GM12878 (cell line): Measurements from ENCODE around the gene TMEM181.

Experiments used
- CREB1 ChIP-seq: IDR thresholded peaks from 2 replicates; pipeline ENCODE4 v1.6.1; 2012; ENCODE audit warnings: low read depth, mild to moderate bottlenecking, inconsistent platforms
- NFYB ChIP-seq: IDR thresholded peaks from 2 replicates; pipeline ENCODE4 v1.6.1; 2011; ENCODE audit warnings: low read depth, mild to moderate bottlenecking, low read length, improper control_type of control experiment, moderate library complexity; ENCODE audit not compliant: insufficient read depth
- NR2C2 ChIP-seq: IDR thresholded peaks from 2 replicates; pipeline ENCODE4 v1.6.1; 2011; ENCODE audit warnings: borderline replicate concordance, low read depth; ENCODE audit not compliant: control insufficient read depth, insufficient read length
- TBL1XR1 ChIP-seq: IDR thresholded peaks from 2 replicates; pipeline ENCODE4 v1.6.1; 2012; ENCODE audit warnings: low read depth, low read length, improper control_type of control experiment
- TF ChIP-seq, protein P1 (sequence below), 3 experiments: IDR thresholded peaks in 2 of 3; conservative IDR thresholded peaks in 1 of 3; 2 replicates each; pipeline ENCODE4 v1.5.1; 2011; ENCODE audit warnings: low read depth in 3 of 3, low read length in 3 of 3, mild to moderate bottlenecking in 3 of 3, control low read depth in 2 of 3, moderate library complexity in 2 of 3, inconsistent platforms in 1 of 3, mixed read lengths in 1 of 3; ENCODE audit not compliant: control insufficient read depth in 2 of 3, insufficient read depth in 1 of 3; ENCODE audit errors: extremely low read depth in 1 of 3
- TF ChIP-seq, protein P2 (sequence below): IDR thresholded peaks from 2 replicates; pipeline ENCODE4 v1.6.1; 2011; ENCODE audit warnings: low read depth, mild to moderate bottlenecking, low read length, moderate library complexity, borderline replicate concordance; ENCODE audit errors: extremely low read depth
- TF ChIP-seq, protein P3 (sequence below): IDR thresholded peaks from 2 replicates; pipeline ENCODE4 v1.6.1; 2012; ENCODE audit warnings: improper control_type of control experiment, low read depth, low read length; ENCODE audit not compliant: insufficient replicate concordance
- TF ChIP-seq, protein P4 (sequence below): IDR thresholded peaks from 2 replicates; pipeline ENCODE4 v1.6.1; 2011; ENCODE audit warnings: low read depth, low read length, improper control_type of control experiment, borderline replicate concordance

DNA sequence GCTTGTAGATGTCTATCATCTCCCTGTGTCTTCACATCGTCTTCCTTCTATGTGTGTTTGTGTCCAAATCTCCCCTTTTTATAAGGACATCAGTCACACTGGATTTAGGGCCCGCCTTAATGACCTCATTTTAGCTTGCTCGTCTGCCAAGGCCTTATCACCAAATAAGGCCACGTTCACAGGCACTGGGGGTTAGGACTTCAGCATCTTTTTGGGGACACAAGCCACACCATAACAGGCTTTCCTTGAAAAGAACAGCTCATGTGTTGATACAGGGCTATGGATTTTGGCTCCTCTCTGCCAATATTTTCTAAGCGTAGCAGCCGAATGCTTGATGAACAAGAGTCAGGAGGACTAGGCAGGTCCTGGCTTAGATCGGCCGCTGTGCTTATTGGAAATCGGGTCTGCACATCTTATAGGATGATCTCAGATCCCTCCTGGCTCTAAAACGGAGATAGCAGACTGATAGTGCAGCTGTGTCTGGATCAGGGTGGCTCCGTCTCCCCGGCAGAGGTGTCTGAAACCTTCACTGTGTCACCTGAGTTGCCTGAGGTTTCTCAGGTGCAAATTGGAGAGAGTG, 16.2 kb upstream of the TMEM181 start:
- TF ChIP-seq NR2C2, result no peak
- TF ChIP-seq, protein P1, sequence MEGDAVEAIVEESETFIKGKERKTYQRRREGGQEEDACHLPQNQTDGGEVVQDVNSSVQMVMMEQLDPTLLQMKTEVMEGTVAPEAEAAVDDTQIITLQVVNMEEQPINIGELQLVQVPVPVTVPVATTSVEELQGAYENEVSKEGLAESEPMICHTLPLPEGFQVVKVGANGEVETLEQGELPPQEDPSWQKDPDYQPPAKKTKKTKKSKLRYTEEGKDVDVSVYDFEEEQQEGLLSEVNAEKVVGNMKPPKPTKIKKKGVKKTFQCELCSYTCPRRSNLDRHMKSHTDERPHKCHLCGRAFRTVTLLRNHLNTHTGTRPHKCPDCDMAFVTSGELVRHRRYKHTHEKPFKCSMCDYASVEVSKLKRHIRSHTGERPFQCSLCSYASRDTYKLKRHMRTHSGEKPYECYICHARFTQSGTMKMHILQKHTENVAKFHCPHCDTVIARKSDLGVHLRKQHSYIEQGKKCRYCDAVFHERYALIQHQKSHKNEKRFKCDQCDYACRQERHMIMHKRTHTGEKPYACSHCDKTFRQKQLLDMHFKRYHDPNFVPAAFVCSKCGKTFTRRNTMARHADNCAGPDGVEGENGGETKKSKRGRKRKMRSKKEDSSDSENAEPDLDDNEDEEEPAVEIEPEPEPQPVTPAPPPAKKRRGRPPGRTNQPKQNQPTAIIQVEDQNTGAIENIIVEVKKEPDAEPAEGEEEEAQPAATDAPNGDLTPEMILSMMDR (IDR thresholded peaks at IDR 0.05 in 2 of 3, conservative IDR thresholded peaks at IDR 0.05 in 1 of 3; ENCODE audit: control insufficient read depth in 2 of 3, extremely low read depth in 1 of 3, insufficient read depth in 1 of 3, low read depth in 3 of 3, low read length in 3 of 3), result no peak
- TF ChIP-seq CREB1, result no peak
- no peak for TF ChIP-seq NFYB
- TF ChIP-seq, protein P2, sequence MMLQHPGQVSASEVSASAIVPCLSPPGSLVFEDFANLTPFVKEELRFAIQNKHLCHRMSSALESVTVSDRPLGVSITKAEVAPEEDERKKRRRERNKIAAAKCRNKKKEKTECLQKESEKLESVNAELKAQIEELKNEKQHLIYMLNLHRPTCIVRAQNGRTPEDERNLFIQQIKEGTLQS, result no peak
- TF ChIP-seq, protein P3, sequence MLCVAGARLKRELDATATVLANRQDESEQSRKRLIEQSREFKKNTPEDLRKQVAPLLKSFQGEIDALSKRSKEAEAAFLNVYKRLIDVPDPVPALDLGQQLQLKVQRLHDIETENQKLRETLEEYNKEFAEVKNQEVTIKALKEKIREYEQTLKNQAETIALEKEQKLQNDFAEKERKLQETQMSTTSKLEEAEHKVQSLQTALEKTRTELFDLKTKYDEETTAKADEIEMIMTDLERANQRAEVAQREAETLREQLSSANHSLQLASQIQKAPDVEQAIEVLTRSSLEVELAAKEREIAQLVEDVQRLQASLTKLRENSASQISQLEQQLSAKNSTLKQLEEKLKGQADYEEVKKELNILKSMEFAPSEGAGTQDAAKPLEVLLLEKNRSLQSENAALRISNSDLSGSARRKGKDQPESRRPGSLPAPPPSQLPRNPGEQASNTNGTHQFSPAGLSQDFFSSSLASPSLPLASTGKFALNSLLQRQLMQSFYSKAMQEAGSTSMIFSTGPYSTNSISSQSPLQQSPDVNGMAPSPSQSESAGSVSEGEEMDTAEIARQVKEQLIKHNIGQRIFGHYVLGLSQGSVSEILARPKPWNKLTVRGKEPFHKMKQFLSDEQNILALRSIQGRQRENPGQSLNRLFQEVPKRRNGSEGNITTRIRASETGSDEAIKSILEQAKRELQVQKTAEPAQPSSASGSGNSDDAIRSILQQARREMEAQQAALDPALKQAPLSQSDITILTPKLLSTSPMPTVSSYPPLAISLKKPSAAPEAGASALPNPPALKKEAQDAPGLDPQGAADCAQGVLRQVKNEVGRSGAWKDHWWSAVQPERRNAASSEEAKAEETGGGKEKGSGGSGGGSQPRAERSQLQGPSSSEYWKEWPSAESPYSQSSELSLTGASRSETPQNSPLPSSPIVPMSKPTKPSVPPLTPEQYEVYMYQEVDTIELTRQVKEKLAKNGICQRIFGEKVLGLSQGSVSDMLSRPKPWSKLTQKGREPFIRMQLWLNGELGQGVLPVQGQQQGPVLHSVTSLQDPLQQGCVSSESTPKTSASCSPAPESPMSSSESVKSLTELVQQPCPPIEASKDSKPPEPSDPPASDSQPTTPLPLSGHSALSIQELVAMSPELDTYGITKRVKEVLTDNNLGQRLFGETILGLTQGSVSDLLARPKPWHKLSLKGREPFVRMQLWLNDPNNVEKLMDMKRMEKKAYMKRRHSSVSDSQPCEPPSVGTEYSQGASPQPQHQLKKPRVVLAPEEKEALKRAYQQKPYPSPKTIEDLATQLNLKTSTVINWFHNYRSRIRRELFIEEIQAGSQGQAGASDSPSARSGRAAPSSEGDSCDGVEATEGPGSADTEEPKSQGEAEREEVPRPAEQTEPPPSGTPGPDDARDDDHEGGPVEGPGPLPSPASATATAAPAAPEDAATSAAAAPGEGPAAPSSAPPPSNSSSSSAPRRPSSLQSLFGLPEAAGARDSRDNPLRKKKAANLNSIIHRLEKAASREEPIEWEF, result no peak
- TF ChIP-seq, protein P4, sequence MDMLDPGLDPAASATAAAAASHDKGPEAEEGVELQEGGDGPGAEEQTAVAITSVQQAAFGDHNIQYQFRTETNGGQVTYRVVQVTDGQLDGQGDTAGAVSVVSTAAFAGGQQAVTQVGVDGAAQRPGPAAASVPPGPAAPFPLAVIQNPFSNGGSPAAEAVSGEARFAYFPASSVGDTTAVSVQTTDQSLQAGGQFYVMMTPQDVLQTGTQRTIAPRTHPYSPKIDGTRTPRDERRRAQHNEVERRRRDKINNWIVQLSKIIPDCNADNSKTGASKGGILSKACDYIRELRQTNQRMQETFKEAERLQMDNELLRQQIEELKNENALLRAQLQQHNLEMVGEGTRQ, result no peak
- TF ChIP-seq TBL1XR1, result no peak
